HG03097 (cell line): ENCODE results near the gene LCN15.
"Not testable (repeated sequence)": the region's sequence is repeated elsewhere in the genome, so short reads cannot be mapped to it uniquely, and the experiment has no call there.

Source experiments
- ATAC-seq: cut with Tn5 transposase; IDR thresholded peaks from one replicate; pipeline ENCODE4 v1.9.1; 2021; ENCODE audit not compliant: unreplicated experiment, low FRiP score

The LCN15 gene, protein sequence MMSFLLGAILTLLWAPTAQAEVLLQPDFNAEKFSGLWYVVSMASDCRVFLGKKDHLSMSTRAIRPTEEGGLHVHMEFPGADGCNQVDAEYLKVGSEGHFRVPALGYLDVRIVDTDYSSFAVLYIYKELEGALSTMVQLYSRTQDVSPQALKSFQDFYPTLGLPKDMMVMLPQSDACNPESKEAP

DNA sequence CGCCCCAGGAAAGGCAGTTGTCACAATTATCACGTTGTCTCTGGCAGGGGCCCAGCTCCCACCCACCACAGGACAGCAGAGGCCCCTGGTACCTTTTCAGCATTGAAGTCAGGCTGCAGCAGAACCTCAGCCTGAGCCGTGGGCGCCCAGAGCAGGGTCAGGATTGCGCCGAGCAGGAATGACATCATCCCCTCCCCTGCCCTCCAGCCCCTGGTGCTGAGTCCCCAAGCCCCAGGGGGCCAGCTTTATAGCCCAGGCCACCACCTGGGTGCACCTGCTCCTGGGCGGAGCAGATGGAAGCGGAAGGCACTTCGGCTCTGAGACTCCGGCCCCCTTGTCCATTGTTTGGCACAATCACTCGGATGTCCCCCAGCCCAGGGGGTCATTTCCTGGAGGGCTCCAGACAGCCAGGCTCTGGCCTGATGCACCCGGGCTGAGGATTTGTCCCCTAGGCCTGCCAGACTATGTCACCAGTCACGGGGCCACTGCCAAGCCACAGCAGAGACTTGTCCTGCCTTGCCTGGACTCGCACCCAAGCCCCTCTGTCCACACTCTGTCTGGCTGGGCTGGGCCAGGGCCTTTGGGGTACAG is at the start of gene LCN15:
LCN15 (minus strand) TSS at position 218 of the 591 bp plus-strand sequence; CDS start at position 188, 30 bp downstream.
- no peak for ATAC-seq

DNA sequence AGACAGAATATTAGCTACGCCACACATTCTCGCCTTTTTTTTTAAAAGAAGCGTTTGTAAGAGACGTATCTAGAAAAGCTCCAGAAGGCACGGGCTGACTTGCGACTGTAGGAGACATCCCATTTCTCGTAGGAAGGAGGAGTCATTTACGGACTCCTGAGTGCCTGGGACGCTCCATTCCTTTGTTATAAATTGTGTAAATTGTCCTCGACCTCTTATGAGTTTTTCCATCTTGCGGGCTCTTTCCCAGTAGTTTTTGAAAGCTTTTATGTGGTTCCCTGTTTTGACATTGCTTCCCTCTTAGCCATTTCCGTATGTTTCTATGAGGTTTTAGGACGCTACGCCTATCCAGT is 44.5 kb upstream of the LCN15 start:
- no peak for ATAC-seq

DNA sequence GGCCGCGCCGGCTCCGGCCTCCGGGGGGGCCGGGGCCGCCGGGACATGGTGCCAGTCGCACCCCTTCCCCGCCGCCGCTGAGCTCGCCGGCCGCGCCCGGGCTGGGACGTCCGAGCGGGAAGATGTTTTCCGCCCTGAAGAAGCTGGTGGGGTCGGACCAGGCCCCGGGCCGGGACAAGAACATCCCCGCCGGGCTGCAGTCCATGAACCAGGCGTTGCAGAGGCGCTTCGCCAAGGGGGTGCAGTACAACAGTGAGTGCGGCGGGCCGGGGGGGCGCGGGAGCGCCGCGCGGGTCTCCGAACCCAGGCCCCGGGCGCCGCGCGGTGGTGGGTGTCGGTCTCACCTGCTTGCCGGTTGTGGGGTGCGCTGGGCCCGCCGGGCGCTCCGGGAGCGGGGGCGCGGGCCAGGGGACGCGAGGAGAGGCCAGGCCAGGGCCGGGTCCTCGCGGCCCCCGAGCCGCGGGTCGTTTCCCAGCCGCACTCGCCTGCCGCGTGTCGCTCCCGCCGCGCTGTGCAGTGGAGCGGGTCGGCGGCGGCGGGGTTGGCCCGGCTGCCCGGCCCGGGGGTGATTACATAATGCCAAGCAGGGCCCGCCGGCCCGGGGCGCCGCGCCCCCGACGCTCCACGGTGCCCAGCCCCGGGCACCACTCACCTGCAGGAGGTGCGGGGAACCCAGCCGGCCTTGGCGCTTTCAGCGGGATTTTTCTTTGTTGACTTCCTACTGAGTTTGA is 43.9 kb upstream of the LCN15 start:
- peak; percentile 34 for ATAC-seq

DNA sequence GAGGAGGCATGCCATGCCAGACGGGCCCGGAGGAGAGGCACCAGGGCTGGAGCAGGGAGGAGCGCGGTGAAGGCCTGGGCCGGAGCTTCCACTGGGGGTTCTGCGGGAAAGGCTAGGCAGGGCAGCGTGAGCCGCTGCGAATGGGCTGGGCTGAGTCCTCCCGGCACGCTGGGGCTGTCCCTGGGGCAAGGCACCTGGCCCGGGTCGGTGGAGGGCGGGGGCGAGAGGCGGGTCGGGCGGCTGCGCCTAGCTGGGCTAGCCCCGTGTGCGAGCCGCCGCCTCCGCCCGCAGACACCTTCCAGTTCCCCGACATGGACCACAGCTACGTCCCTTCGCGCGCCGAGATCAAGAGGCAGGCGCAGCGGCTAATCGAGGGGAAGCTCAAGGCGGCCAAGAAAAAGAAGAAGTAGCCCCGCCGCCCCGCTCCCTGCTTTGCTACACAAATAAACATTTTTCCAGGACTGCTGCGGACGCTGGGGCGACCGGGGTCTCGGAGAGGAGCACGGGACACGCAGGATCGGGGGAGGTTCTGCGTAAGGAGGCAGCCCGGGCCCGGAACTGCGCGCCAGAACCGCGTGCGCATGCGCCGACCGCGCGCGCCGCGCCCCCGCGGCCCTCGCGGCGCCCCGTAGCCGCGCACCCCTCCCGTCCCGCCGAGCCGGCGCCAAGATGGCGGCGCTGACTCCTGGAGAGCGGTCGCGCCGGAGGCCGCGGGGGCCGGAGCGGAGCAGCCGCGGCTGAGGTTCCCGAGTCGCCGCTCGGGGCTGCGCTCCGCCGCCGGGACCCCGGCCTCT is 43.2 kb upstream of the LCN15 start, which contains the start of gene RABL6:
RABL6 (plus strand) TSS at position 668 of the 794 bp plus-strand sequence. CDS start 249 bp downstream, outside the sequence.
- peak; percentile 60 for ATAC-seq

DNA sequence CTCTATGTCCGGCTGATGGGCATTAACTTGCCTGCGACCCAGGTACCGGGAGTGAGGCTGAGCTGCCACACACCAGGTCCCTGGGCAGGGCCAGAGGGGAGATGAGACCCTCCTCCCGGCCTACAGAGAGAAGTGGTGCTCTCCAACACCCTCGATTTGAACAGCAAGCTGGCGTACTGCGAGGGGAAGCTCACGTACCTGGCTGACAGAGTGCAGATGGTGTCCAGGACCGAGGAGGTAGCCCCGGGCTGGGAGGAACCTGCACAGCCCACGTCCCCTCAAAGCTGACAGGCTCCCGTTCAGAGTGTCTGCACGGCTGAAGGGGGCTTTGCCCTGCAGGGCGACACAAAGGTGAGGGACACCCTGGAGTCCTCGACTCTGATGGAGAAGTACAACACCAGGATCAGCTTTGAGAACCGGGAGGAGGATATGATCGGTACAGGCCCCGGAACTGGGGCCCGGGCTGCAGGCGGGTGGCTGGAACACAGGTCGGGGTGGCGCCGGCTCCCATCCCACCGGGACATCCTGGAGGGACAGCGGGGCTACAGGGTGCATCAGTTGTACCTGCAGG is 42.4 kb upstream of the LCN15 start:
- ATAC-seq: no peak

DNA sequence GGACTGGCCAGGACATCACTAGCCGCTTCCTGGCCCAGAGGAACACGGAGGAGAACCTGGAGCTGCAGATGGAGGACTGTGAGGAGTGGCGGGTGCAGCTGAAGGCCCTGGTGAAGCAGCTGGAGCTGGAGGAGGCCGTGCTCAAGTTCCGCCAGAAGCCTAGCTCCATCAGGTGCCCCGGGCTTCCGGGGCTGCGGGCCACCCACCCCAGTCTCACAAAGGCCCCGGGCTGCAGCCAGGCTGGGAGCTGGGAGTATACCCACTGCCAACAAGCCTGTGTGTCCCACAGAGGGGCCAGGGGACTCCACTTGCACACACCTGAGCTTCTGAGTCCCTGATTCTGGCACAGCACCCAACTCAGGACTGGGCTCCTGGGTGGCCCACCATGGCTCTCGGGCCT is 41.7 kb upstream of the LCN15 start:
- no peak for ATAC-seq

DNA sequence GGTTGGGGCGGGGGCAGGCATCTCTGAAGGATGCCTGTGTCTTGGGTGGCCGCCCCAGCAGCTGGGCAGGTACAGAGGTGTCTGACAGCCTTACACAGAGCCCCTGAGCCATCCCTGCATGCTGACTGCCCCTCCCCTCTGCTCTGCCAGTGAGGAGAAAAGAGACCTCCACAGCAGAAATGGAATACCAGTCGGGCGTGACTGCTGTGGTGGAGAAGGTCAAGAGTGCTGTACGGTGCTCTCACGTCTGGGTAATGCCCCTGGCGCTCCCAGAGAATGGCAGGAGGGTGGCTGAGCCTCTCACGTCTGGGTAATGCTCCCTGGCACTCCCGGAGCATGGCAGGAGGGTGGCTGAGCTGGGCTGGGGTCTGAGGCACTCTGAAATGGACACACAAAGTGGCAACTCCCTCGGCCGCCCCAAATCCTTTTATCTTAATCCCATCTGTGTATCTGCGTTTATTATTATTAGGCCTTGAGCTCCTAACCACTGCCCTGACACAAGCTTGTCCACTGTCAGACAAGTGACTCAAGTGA is 41.0 kb upstream of the LCN15 start:
- no peak for ATAC-seq

DNA sequence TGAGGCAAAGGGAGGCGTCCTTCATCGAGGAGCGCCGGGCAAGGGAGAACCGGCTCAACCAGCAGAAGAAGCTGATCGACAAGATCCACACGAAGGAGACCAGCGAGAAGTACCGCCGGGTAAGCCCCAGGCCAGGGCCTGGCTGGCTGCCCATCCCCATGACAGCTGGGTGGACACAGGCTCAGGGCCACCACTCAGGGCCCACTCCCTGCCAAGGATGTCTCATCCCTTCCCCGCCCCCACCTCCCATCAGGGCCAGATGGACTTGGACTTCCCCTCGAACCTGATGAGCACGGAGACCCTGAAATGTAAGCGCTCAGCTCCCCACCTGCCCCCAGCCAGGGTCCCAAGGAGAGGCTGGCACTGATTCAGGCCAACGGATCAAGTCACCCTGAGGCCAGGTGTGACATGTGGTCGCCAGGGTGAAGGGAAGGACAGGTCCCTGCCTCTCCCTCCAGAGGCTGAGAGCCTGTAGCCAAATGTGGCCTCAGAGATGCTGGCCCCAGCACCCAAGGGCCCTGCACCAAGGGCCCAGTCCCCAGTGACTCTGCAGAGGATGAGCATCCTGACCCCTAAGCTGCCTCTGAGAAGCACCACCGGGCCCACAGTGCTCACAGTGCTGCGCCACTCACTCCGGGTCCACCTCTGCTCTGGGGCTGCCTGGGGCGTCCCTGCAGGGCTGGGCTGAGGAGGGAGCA is 40.3 kb upstream of the LCN15 start:
- no peak for ATAC-seq

DNA sequence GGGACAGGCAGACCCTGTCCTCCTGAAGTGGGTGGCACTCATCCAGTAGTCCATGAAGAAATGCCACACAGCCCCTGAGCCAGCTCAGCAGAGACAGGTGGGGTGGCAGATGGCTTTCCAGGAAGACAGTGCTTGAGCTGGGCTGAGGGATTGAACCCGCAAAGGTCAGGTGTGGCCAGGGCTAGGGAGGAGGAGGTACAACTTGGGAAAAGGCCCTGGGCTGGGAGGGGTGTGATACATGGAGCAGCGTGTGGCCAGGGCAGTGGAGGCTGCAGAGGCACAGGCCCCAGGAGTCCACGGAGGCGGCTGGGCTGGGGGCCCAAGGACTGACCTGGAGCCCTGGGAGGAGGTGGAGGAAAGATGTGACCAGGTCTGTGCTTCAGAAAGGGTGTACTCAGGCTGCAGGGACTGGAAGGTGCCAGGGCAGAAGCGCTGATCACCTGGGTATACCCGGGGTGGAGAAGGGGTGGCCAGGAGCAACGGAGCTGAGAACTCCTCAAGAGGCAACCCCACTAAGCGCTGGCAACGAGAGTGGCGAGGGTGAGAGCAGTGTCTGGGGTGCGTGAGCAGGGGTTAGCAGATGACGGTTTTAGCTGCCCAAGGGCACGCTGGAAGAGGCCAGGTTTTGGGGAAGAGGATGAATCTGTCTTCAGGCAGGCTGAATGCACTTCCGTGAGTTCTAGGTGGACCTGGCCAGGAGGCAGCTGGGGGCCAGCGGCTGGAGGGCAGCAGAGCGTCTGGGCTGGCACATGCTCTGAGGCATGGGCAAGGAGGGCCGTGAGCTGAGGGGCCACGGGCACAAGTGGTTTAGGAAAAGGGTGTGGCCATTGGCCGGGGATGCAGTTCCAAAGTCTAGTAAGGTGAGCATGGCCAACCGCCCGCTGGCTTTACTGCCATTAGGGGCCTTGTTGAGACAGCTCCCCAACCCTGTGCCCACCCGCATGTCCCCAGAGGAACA is 39.5 kb upstream of the LCN15 start:
- ATAC-seq: no peak

DNA sequence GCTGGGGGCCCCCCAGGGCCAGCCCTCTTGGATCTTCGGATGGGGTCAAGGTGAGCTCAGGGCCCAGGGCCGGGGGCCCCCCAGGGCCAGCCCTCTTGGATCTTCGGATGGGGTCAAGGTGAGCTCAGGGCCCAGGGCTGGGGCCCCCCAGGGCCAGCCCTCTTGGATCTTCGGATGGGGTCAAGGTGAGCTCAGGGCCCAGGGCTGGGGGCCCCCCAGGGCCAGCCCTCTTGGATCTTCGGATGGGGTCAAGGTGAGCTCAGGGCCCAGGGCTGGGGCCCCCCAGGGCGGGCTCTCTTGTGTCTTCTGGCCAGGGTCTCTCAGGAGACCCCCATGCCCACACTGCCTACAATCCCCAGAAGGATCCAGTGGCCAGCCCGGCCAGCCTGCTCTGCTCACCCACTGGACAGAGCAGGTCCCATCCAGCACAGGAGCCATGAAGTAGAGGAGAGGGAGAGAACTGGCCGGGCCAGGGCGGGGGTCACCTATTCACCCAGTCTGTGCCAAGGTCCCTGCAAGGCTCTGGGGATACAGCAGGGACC is 38.8 kb upstream of the LCN15 start:
- ATAC-seq: not testable (repeated sequence)

DNA sequence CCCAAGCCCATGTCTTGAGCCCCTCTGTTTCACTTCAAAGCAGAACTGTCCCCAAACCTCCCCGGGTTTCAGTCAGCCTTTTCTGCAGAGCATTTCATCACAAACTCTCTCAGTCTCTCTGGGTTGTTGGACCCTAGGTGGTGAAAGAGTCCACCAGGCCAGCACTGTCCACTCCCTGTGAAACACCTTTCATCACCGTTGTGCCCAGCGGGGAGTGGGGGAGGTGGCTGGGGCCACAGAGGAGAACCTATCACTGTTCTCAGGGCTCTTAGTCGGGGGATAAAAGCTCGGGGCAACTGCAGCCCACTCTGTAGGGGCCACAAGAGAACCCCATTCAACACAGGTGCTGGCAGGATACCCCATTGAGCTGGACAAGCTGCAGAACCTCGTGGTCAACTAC is 38.0 kb upstream of the LCN15 start:
- no peak for ATAC-seq

DNA sequence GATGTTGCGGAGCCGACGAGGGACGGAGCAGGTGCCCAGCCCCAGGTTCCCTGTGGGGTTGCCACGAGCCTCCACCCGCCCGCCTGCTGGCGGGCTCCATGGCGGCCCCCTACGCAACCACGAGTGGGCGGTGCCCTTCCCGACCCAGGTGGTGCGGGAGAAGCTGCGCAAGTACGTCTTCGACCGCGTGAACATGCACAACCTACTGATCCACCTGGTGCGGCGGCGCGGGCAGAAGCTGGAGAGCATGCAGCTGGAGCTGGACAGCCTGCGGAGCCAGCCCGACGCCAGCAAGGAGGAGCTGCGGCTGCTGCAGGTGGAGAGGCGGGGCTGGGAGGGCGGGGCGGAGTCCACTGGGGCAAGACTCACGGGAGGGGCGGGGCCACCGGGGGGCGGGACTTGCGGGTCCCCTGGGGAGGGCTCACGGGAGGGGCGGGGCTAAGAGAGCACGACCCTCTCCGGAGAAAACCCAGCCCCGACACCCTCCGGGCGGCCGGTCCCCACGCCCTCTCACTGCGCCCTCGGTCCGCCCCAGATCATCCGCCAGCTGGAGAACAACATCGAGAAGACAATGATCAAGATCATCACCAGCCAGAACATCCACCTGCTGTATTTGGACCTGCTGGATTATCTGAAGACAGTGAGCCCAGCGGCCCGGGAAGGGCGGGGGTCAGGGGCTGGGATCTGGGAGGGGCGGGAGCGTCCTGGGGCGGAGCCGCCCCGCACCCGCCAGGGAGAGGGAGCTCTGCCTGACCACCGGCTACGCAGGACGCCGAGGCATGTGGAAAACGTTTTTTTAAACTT is 35.7 kb upstream of the LCN15 start:
- no peak for ATAC-seq

DNA sequence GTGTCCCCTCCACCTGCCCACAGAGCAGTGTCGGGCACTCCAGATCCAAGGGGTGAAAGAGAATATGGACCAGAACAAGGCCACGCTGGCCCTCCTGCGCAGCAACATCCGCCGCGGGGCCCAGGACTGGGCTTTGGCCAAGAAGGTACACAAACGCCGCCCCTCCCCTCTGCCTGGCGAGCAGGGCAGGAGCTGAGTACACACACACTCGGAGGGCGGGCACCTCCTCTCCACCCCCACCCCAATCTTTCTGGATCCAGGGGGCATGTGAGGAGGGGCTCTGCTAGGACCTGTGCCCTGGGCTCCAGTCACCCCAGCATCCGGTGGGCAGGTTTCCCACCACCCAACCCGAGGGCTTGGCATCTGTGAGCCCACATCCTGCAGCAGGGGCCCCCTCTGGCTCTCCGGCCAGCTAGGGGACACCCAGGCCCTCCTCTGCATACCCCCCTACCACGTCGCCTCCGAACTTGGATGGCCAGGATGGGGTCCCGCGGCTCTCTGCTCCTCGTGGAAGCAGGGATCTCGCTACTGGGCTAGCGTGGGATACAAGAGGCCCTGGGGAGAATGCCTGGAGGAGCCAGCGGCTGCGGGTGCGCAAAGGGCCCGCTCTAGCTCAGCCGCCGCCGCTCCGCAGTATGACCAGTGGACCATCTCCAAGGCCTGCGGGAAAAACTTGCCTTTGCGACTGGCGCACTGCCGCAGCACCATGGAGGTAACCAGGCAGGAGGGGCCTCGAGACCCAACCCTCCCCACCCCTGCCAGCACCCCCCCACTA is 34.9 kb upstream of the LCN15 start:
- no peak for ATAC-seq

DNA sequence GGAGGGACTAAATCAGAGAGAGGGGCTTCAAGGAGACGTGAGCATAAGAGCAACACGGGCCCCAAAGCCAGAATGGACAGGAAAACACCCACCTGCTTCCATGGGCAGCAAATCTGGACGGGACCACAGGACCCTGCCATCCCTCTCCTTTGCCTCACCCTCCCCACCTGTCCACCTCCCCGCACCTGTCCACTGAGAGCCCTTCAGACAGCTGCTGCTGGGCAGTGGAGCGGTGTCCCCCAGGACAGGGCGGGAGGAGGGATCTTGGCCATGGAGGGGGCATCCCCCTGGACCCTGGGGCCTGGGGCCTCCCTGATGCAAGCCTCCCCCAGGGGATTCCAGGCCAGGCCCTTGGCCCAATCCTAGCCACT is 34.4 kb upstream of the LCN15 start:
- no peak for ATAC-seq

DNA sequence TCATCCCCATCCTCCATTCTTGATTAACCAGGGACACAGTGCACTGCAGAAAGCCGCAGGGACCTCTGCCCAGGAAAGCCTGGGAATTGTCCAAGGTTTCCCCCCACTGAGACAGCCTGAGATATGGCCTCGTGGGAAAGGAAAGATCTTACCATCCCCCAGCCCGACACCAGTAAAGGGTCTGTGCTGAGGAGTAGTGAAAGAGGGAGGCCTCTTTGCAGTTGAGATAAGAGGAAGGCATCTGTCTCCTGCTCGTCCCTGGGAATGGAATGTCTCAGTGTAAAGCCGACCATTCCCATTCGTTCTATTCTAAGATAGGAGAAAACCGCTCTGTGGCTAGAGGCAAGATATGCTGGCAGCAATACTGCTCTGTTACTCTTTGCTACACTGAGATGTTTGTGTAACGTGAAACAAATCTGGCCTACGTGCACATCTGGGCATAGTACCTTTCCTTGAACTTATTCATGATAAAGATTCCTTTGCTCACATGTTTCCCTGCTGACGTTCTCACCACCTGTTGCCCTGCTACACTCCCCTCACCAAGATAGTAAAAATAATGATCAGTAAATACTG is 32.5 kb upstream of the LCN15 start:
- not testable (repeated sequence) for ATAC-seq

DNA sequence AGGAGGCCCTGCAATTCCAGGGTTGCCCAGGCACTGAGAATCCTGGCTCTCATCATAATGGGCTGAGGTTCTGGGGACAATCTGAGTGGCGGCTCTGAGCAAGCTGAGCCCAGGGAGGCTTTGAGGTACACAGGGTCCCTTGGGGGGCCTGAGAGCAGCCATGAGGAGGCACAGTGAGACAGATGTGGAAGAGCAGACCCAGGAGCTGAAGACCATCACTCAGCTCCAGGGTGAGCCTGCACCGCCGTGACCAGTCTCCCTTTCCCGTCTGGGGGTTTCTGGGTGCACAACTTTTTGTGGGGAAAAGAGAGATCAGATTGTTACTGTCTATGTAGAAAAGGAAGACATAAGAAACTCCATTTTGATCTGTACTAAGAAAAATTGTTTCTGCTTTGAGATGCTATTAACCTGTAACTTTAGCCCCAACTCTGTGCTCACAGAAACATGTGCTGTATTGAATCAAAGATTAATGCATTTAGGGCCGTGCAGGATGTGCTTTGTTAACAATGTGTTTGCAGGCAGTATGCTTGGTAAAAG is 32.0 kb upstream of the LCN15 start, which contains the start of gene CCDC183:
CCDC183 (plus strand) TSS at position 101 of the 537 bp plus-strand sequence; CDS start at position 161, 60 bp downstream.
- ATAC-seq: no peak
